ENCODE results near the gene MACROD2.

DNA sequence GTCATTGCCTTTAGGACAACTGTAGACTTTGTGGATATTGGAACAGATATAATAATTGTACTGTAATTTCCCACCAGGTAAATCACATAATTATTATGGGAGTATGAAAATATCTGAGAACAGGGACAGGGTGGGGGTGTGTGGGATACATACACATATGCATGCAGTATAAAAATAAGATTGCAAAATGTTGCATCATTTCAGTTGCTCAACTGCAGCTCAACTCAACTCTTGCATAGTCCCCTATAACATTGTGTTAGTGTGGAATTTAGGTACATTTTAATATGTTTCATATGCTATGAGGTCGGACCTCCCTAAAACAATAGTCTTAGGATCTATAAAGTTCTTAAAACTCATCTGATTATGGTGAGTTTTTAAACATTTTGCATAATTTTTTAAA lies 617.1 kb downstream of the MACROD2 start:
- TF ChIP-seq, protein P1, sequence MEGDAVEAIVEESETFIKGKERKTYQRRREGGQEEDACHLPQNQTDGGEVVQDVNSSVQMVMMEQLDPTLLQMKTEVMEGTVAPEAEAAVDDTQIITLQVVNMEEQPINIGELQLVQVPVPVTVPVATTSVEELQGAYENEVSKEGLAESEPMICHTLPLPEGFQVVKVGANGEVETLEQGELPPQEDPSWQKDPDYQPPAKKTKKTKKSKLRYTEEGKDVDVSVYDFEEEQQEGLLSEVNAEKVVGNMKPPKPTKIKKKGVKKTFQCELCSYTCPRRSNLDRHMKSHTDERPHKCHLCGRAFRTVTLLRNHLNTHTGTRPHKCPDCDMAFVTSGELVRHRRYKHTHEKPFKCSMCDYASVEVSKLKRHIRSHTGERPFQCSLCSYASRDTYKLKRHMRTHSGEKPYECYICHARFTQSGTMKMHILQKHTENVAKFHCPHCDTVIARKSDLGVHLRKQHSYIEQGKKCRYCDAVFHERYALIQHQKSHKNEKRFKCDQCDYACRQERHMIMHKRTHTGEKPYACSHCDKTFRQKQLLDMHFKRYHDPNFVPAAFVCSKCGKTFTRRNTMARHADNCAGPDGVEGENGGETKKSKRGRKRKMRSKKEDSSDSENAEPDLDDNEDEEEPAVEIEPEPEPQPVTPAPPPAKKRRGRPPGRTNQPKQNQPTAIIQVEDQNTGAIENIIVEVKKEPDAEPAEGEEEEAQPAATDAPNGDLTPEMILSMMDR (conservative IDR thresholded peaks at IDR 0.05): no peak
- no peak for TF ChIP-seq ZFX (IDR thresholded peaks at IDR 0.05)
